ENCODE data around the gene GJD3.

DNA sequence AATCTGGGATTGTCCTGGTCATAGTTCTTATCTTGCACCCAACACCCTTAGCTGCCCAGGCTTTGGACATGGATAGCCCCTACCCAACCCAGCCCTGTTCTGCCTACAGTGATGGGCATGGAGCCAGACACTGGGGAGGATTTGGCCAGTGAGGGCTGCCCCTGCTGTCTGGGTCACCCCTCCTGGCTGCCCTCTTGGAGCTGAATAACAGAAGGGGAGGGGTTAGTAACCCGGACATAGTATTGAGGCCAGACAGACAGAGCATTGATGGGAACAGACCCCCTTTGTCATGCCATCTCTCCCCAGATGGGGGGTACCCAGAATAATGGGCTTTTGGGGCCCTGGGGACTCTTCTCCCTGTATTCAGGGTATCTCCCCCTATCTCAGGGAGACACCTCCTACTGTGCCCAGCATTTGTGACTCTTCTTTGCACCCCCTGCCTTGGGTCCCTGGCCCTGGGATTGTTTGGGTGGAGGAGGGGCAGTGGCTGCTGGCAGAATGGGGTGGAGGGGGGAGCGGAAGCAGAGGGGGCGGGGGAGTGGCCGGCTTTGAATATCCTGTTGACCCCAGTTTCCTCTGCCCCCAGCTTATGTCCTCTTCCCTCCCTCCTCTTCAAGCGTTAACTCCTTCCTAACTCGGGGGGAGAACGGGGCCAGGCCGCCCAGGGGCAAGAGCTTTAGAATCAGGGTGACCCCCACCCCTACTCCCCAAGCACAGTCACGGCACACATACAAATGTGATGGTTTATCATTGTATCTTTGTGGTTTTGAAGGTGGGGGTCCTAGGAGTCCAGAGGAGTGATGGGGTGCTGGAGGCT is 17.0 kb downstream of the GJD3 start:
- TF ChIP-seq, protein P1, sequence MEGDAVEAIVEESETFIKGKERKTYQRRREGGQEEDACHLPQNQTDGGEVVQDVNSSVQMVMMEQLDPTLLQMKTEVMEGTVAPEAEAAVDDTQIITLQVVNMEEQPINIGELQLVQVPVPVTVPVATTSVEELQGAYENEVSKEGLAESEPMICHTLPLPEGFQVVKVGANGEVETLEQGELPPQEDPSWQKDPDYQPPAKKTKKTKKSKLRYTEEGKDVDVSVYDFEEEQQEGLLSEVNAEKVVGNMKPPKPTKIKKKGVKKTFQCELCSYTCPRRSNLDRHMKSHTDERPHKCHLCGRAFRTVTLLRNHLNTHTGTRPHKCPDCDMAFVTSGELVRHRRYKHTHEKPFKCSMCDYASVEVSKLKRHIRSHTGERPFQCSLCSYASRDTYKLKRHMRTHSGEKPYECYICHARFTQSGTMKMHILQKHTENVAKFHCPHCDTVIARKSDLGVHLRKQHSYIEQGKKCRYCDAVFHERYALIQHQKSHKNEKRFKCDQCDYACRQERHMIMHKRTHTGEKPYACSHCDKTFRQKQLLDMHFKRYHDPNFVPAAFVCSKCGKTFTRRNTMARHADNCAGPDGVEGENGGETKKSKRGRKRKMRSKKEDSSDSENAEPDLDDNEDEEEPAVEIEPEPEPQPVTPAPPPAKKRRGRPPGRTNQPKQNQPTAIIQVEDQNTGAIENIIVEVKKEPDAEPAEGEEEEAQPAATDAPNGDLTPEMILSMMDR (IDR thresholded peaks at IDR 0.05; ENCODE audit: poor library complexity, severe bottlenecking): no peak
- no peak for TF ChIP-seq TAF1 (IDR thresholded peaks at IDR 0.05; ENCODE audit: low read depth)
- TF ChIP-seq POLR2AphosphoS5 (IDR thresholded peaks at IDR 0.05): no peak
- TF ChIP-seq, protein P2, sequence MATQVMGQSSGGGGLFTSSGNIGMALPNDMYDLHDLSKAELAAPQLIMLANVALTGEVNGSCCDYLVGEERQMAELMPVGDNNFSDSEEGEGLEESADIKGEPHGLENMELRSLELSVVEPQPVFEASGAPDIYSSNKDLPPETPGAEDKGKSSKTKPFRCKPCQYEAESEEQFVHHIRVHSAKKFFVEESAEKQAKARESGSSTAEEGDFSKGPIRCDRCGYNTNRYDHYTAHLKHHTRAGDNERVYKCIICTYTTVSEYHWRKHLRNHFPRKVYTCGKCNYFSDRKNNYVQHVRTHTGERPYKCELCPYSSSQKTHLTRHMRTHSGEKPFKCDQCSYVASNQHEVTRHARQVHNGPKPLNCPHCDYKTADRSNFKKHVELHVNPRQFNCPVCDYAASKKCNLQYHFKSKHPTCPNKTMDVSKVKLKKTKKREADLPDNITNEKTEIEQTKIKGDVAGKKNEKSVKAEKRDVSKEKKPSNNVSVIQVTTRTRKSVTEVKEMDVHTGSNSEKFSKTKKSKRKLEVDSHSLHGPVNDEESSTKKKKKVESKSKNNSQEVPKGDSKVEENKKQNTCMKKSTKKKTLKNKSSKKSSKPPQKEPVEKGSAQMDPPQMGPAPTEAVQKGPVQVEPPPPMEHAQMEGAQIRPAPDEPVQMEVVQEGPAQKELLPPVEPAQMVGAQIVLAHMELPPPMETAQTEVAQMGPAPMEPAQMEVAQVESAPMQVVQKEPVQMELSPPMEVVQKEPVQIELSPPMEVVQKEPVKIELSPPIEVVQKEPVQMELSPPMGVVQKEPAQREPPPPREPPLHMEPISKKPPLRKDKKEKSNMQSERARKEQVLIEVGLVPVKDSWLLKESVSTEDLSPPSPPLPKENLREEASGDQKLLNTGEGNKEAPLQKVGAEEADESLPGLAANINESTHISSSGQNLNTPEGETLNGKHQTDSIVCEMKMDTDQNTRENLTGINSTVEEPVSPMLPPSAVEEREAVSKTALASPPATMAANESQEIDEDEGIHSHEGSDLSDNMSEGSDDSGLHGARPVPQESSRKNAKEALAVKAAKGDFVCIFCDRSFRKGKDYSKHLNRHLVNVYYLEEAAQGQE (IDR thresholded peaks at IDR 0.05; ENCODE audit: borderline replicate concordance): no peak
- TF ChIP-seq EP300 (conservative IDR thresholded peaks at IDR 0.05; ENCODE audit: poor library complexity, severe bottlenecking): no peak

Data from neural cell (in vitro differentiated cells).